ENCODE measurements around the gene DTX1. TPM values are rescaled to one million over a fixed set of nuclear protein-coding genes. Genes with fewer than 3 reads are reported as not detected.
"Not testable (repeated sequence)": the region's sequence is repeated elsewhere in the genome, so short reads cannot be mapped to it uniquely, and the experiment has no call there.

DTX1 gene
- total RNA-seq, 1 donor from 2014 or later, result 8.1 TPM

GRCh38 chr12:113137861-113138783 lies 81.6 kb downstream of the DTX1 start:
- no peak for TF ChIP-seq CTCF (conservative IDR thresholded peaks at IDR 0.05)
- H3K36me3 Mint-ChIP-seq (ENCODE audit: low read depth), result no peaks in the 10 kb centered on the region
- no peaks in the 10 kb centered on the region for H3K9me3 Mint-ChIP-seq
- no peak overlapping the region for H3K27ac Mint-ChIP-seq (ENCODE audit: unreplicated experiment)
- no peak for DNase-seq (ENCODE audit: low read depth, low spot score)
- H3K27me3 Mint-ChIP-seq (ENCODE audit: low read depth), result peaks cover 56% of the 10 kb centered on the region
- H3K4me3 Mint-ChIP-seq, result no peak overlapping the region
- no peaks in the 10 kb centered on the region for H3K4me1 Mint-ChIP-seq

- Mint-ChIP-seq H3K36me3 (ENCODE audit: low read depth) (no peaks in the 10 kb centered on the region), H3K4me3 (no peak overlapping the region), H3K4me1 (no peaks in the 10 kb centered on the region), H3K27me3 (ENCODE audit: low read depth) (peaks cover 49% of the 10 kb centered on the region), H3K9me3 (no peaks in the 10 kb centered on the region), H3K27ac (ENCODE audit: unreplicated experiment) (no peak overlapping the region)
- no peak for TF ChIP-seq CTCF (conservative IDR thresholded peaks at IDR 0.05)
- DNase-seq (ENCODE audit: low read depth, low spot score), result no peak
Measured at GRCh38 chr12:113138826-113139225, 82.3 kb downstream of the DTX1 start.

GRCh38 chr12:113140706-113141105 lies 84.2 kb downstream of the DTX1 start:
- Mint-ChIP-seq H3K36me3 (ENCODE audit: low read depth) (no peaks in the 10 kb centered on the region), H3K27me3 (ENCODE audit: low read depth) (peaks cover 32% of the 10 kb centered on the region), H3K4me1 (no peaks in the 10 kb centered on the region), H3K9me3 (no peaks in the 10 kb centered on the region), H3K27ac (ENCODE audit: unreplicated experiment) (peak overlapping the region; percentile 86), H3K4me3 (no peak overlapping the region)
- no peak for TF ChIP-seq CTCF (conservative IDR thresholded peaks at IDR 0.05)
- no peak for DNase-seq (ENCODE audit: low read depth, low spot score)

- H3K4me1 Mint-ChIP-seq; H3K27ac Mint-ChIP-seq (ENCODE audit: unreplicated experiment); H3K4me3 Mint-ChIP-seq; H3K36me3 Mint-ChIP-seq (ENCODE audit: low read depth); H3K9me3 Mint-ChIP-seq; DNase-seq (ENCODE audit: low read depth, low spot score): not testable (repeated sequence)
- peaks cover 28% of the 10 kb centered on the region for H3K27me3 Mint-ChIP-seq (ENCODE audit: low read depth)
Measured at GRCh38 chr12:113141716-113142115, 85.2 kb downstream of the DTX1 start.

GRCh38 chr12:113142173-113142885 lies 85.8 kb downstream of the DTX1 start:
- peaks cover 3% of the 10 kb centered on the region for H3K9me3 Mint-ChIP-seq
- no peak for TF ChIP-seq CTCF (conservative IDR thresholded peaks at IDR 0.05)
- peak overlapping the region; percentile 71 for H3K27ac Mint-ChIP-seq (ENCODE audit: unreplicated experiment)
- H3K27me3 Mint-ChIP-seq (ENCODE audit: low read depth), result peaks cover 25% of the 10 kb centered on the region
- DNase-seq (ENCODE audit: low read depth, low spot score), result no peak
- H3K36me3 Mint-ChIP-seq (ENCODE audit: low read depth), result no peaks in the 10 kb centered on the region
- no peaks in the 10 kb centered on the region for H3K4me1 Mint-ChIP-seq
- H3K4me3 Mint-ChIP-seq, result no peak overlapping the region

All from neural crest cell (in vitro differentiated cells).